GM12891 (cell line): ENCODE data around the gene CREB5.

Source experiments
- POLR2A ChIP-seq: IDR thresholded peaks from 2 replicates; pipeline ENCODE4 v1.6.1; 2011; ENCODE audit warnings: low read depth, low read length, control low read depth
- SPI1 ChIP-seq: IDR thresholded peaks from 2 replicates; pipeline ENCODE4 v1.6.1; 2011; ENCODE audit warnings: low read depth, low read length, control low read depth
- TAF1 ChIP-seq: IDR thresholded peaks from 2 replicates; pipeline ENCODE4 v1.6.1; 2011; ENCODE audit warnings: low read depth, low read length, control low read depth

- TF ChIP-seq POLR2A (no peak), TAF1 (no peak), SPI1 (no peak)
Observed at GRCh38 chr7:28804990-28805389, 392.7 kb downstream of the CREB5 start.
